ENCODE results near the gene PEPD.

GRCh38 chr19:33503030-33503429 lies 18.6 kb downstream of the PEPD start:
- TF ChIP-seq POLR2A (IDR thresholded peaks at IDR 0.05), result no peak
- TF ChIP-seq CTCF (IDR thresholded peaks at IDR 0.05), result no peak

Measured in esophagus squamous epithelium (tissue), 4 donors.